ENCODE results near the gene PGC.

DNA sequence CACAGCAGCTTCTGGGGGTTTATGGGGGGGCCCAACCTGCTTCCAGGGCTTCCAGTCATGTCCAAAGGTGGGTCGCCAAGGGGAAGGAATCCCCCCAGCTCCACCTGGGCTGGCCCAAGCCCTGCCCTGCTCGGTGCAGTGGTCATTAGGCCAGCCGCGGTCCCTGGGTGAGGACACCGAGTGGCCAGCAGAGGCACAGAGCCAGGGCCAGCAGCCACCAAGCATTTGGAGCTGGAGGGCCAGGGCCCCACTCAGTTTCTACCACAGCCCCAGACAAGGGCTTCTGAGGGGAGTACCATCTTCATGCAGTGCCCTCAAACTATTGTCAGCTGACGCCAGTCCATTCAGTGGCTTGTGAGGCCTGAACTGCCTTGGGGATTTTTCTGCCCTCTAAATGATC is 51.4 kb downstream of the PGC start:
- TF ChIP-seq POLR2A (IDR thresholded peaks at IDR 0.05) (no peak), POLR2AphosphoS5 (IDR thresholded peaks at IDR 0.05) (no peak)
- TF ChIP-seq, protein P1, sequence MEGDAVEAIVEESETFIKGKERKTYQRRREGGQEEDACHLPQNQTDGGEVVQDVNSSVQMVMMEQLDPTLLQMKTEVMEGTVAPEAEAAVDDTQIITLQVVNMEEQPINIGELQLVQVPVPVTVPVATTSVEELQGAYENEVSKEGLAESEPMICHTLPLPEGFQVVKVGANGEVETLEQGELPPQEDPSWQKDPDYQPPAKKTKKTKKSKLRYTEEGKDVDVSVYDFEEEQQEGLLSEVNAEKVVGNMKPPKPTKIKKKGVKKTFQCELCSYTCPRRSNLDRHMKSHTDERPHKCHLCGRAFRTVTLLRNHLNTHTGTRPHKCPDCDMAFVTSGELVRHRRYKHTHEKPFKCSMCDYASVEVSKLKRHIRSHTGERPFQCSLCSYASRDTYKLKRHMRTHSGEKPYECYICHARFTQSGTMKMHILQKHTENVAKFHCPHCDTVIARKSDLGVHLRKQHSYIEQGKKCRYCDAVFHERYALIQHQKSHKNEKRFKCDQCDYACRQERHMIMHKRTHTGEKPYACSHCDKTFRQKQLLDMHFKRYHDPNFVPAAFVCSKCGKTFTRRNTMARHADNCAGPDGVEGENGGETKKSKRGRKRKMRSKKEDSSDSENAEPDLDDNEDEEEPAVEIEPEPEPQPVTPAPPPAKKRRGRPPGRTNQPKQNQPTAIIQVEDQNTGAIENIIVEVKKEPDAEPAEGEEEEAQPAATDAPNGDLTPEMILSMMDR (IDR thresholded peaks at IDR 0.05), result no peak
